ENCODE data around the gene COX6A2.
A peak's percentile ranks its signal among the peaks of the same experiment; 100 is the strongest.

COX6A2 gene

DNA sequence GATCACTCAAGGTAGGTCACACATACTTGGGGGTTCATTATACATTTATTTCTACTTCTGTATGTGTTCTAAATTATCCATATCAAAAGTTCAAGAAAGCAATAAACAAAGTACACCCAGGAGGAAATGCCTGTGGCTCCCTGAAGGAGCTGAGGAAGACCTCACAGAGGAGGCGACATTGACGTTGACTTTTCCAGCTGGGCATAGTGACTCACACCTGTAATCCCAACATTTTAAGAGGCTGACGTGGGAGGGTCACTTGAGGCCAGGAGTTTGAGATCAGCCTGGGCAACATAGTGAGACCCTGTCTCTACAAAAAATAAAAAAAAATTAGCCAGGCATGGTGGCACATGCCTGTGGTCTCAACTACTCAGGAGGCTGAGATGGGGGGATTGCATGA lies 18.7 kb downstream of the COX6A2 start:
- DNase-seq (ENCODE audit: low read depth) = no peak

DNA sequence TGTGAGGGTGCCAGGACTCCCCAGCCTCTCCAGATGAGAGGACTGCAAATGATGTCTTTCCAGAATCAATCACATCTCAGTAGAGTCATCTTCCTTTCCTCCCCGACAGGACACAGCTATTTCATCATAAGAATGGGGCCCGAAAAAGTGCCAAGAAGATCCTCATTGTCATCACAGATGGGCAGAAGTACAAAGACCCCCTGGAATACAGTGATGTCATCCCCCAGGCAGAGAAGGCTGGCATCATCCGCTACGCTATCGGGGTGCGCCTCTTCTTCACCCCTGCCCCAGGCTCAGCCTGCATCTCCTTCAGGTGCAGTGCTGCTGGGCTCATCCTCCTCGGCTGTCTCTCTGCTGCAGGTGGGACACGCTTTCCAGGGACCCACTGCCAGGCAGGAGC lies 20.8 kb downstream of the COX6A2 start:
- DNase-seq (ENCODE audit: low read depth) = no peak

DNA sequence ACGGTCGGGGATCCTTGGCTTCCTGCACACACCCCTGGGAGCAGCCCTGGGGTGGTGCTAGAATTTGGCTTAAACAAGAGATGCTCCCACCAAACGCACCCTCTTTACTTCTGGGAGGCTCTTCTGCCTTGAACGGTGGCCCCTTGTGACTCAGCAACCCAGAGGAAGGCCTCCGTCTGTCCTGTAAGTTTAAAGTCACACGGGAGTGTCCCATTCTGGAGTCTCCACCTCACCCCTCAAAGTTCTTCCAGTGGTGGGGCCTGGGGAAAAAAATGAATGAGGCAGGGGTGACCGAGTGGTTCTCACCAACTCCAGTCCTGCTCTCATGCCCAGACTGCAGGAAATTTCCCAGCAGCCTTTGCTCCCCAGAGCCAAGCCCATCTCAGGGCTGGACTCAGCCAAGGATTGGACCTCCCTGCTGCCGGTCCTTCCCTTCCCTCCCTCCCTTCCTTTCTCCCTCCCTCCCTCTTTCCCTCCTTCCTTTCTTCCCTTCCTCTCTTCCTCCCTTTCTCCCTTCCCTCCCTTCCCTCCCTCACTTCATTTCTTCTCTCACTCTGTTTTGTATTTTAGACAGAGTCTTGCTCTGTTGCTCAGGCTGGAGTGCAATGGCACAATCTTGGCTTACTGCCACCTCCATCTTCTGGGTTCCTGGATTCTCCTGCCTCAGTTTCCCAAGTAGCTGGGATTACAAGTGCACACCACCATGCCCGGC lies 23.7 kb downstream of the COX6A2 start:
- no peak for DNase-seq (ENCODE audit: low read depth)

DNA sequence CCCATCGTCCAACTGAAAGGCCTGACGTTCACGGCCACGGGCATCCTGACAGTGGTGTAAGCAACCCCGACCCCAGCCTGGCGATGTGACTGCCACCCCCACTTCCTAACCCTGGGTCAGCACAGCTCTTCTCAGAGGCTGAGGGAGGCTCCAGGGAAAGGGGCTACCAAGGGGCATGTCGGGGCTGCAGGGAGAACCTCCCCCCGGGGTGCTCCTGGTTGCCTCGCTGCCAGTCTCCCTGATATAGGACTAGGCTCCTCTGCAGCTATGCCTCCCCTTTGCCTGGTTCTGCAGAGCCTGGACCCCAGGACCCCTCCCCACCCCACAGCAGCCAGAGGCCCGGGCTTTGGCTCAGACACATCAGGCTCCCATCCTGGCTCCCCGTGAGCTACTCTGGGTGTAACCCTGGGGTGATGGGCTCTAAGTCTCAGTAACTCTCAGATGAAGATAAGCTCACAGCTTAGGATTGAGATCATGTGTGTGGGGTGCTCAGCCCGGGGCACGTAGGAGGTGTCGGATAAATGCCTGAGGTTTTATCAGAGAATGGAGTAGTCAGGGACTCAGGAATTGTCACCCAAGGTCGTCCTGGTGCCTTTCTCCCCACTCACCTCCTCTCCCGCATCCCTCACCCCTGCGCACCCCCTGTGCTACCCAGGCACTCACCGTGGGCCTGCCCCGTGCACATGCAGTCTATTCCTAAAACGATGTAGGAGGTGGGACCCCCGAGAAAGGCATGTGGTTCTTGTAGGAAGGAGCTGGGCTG lies 24.4 kb downstream of the COX6A2 start:
- no peak for DNase-seq (ENCODE audit: low read depth)

DNA sequence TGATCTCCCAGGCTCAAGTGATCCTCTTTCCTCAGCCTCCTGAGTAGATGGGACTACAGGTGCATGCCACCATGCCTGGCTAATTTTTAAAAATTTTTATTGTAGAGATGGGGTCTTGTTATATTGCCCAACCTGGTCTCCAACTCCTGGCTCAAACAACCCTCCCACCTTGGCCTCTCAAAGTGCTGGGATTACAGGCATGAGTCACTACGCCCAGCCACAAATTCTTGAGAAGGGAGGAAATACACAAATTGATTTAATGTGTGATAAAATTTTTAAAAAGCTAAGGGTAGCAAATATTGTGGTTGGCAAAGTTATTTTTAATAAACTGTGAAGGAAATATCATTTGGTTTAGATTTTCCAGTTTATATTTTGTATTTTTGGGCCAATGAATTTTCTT lies 25.5 kb downstream of the COX6A2 start:
- no peak for DNase-seq (ENCODE audit: low read depth)

DNA sequence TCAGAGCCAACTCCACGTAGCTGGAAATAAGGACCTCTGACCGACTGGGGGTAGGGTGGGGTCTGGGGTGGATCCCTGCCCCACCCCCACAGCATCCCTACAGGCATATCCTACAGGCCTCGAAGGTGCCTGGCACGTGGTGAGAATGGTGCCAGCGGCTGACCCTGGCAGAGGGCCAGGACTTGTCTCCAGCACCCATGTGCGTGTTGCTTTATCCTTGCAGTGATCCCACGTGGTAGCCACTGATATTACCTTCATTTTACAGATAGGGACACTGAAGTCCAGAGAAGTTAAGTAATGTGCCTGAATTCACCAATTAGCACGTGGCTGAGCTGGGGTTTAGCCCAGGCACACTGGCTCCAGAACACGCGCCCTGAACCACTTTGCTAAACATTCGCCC lies 26.7 kb downstream of the COX6A2 start:
- no peak for DNase-seq (ENCODE audit: low read depth)

DNA sequence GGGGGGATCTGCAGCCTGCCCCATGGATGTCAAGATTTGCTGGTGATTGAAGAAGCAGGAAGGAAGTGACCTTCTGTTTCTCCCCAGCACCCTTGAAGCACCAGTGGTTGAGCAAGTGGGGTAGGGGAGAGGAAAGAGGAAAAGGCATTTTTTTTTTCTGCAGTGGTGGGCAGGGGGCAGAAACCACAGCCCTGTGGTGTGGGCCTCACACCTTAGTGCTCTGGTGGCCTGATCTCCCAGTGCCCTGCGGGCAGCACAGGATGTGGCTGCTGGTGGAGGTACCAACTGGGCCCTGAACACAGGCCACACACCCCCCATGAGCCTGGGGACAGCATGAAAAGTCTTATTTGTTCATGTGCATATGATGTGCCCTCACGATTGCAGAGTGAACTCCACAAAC lies 28.0 kb downstream of the COX6A2 start:
- DNase-seq (ENCODE audit: low read depth) = no peak

DNA sequence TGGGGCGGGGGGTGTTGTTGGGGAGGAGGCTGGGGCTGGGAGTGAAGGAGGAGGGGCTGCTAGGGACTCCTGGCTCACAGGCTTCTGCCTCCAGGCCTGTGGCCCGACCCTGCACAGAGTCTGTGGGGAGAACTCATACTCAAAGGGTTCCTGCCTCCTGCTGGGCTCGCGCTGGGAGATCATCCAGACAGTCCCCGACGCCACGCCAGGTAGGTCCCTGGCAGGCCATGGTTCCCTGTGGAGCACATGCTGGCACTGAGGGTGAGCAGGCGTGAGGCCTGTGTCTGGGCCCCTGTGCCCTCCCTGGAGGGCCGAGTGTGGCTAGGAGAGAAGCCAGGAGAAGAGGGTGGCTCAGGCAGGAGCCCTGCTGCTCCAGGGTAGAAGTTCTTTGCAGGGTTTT lies 30.5 kb downstream of the COX6A2 start:
- no peak for DNase-seq (ENCODE audit: low read depth)

DNA sequence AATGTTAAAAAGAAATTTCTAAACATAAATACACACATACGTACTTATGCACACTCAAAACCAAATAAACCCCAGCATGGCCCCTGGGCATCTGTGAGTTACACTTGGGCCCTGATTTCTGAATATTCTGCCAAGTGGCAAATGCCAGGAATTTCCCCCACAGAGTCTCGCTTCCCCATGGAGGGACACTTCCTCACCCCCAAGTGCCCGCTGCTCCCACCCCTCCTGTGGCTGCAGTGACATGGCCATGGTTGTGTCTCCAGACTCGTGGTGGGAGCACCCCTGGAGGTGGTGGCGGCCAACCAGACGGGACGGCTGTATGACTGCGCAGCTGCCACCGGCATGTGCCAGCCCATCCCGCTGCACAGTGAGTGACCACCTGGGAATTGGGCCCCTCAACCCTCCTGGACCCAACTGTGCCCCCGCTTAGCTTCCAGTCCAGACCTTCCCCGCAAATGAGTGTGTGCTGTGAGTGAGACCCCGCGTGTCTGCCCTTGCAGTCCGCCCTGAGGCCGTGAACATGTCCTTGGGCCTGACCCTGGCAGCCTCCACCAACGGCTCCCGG lies 31.0 kb downstream of the COX6A2 start:
- DNase-seq (ENCODE audit: low read depth) = no peak

DNA sequence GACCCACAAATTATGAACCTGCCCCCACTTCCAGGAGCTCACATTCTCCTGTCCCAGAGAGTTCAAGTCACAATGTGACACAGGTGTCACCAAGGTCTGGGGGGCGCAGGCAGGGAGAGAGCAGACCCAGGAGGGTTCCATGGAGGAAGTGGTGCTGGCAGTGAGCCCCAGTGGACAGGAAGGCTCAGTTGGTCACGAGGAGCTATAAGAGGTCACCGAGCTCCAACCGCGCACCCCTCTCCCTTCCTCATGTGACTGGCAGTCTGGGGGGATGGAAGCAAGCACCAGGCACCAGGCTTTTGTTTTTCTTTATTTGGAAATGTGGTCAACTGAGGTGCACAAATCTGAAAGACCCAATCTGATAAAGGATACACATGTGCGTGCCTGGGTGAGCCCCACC lies 32.5 kb downstream of the COX6A2 start:
- no peak for DNase-seq (ENCODE audit: low read depth)

DNA sequence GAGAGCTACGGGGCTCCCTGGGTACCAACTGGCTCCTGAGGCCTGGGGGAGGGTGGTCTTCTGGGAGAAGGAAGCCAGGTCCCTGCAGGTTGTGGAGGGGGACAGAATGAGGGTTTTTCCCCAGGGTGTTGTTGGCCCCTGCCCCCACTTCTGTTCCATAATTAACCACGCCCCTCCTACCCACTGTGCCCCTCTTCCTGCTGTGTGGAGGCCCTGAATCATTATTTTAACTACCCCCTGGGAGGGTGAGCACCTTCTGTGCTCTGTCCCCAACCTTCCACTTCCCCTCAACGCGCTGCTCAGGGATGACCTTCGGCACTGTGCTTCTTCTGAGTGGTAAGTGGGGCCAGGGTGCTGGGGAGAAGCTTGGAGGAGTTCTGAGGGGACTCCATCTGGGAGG lies 35.1 kb downstream of the COX6A2 start, which contains the start of gene ITGAD:
TSS of gene ITGAD (plus strand) at position 280 of the 400 bp plus-strand sequence. CDS start at position 306, 26 bp downstream.
- DNase-seq (ENCODE audit: low read depth) = no peak

DNA sequence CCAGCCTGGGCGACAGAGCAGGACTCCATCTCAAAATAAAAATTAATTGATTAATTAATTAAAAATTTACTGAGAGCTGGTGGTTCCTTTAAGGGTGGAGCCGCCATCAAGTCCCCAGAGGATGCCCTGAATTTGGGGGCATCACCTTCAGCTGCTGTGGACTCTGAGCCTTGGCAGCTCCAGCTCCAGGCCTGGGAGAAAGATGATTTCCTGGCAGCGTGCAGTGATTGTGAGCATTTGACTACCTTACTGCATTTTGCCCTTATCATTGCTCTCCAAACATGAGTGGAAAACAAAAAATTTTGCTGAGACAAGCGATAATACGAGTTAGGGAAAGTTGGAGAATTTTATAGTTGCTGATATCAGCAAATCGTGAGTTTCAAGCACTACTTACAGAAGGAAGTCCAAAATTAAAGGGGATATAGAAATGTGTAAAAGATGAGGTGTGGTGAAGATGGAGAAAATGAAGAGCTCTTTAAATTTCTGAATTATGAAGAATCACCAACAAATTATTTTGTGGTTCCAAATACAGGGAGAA lies 37.6 kb downstream of the COX6A2 start:
- no peak for DNase-seq (ENCODE audit: low read depth)

DNA sequence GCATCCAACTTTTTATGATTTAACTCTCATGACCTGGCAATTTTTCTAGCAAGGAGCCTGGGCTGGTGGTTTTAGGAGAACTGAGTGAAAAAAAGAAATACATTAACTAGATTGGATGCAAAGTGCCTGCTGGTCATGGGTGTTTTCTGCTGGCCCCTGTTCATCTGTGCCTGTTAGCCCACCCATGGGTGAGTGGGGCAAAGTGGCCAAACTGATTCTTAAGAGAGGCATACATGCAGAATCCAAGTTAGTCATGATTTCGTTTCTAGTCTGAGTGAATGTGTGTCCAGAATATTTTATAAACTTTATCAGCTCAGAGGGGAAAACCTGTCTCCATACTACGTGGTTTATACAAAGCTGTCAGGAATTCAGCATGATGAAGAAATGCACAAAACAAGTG lies 39.6 kb downstream of the COX6A2 start:
- no peak for DNase-seq (ENCODE audit: low read depth)

DNA sequence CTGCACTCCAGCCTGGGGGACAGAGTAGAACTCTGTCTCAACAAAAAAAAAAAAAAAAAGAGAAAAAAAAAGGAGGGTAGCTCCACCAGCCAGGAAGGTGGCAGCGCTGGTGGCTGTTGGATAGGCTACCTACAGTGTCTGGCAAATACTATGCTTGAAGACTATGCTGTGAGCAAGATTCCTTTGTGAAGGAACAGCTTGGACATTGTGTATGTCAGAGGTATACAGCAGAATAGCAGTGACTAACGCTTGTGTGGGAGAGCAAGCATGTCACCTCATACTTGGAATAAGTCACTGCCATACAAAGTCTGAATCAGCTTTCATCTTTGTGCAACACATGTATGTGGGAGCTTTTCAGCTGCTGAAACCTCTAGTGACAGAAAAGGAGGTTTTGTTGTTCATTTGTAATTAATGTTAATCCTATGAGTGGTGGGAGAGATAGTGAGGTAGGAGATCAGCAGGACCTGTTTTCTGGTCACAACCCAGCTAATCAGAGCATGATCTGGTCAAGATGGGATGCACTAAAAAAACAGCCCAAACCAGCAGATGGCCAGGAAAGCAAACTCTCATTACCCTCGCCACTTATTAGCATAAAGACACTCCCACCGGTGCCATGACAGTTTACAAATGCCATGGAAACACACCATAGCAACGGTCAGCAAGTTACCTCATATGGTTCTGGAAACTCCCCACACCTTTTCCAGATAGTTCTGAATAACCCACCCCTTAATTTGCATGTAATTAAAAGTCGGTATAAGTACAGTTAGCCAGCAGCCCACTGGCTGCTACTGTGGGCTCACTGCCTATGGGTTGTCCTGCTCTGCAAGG lies 41.8 kb downstream of the COX6A2 start:
- no peak for DNase-seq (ENCODE audit: low read depth)

DNA sequence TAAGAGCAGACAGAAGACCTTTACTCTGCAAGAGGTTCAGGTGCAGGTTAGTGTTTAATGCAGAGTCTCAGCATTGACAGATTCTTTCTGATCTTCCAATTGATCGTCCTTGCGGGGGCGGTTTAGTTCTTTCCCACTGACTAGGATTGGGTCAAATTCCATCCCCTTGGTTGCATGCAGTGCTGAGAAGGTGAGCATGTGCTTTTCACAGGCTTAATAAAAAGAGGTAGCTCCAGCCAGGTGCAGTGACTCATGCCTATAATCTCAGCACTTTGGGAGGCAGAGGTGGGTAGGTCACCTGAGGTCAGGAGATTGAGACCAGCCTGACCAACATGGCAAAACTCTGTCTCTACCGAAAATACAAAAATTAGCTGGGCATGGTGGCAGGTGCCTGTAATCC lies 42.5 kb downstream of the COX6A2 start:
- DNase-seq (ENCODE audit: low read depth) = no peak

DNA sequence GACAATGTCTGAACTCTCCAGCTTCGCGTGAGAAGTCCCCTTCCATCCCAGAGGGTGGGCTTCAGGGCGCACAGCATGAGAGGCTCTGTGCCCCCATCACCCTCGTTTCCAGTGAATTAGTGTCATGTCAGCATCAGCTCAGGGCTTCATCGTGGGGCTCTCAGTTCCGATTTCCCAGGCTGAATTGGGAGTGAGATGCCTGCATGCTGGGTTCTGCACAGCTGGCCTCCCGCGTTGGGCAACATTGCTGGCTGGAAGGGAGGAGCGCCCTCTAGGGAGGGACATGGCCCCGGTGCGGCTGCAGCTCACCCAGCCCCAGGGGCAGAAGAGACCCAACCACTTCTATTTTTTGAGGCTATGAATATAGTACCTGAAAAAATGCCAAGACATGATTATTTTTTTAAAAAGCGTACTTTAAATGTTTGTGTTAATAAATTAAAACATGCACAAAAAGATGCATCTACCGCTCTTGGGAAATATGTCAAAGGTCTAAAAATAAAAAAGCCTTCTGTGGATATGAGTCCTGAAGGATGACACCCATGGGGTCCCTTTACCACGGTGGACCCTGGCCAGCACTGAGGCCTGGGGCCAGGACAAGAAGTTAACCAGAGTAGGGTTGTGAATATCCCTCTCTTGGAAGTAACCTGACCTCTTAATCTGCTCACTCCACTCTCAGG lies 45.5 kb downstream of the COX6A2 start:
- DNase-seq (ENCODE audit: low read depth) = peak; percentile 10

DNA sequence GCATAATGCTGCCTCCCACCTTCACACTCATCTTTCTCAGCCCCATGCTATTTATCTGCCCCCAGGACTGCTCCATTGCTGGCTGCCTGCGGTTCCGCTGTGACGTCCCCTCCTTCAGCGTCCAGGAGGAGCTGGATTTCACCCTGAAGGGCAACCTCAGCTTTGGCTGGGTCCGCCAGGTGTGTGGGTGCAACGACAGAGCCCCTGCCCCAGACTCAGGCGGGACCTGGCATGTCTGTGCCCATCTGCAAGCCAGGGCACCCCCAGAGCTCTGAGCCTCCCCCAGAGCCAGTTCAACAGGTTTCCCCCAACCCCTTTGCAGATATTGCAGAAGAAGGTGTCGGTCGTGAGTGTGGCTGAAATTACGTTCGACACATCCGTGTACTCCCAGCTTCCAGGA lies 48.0 kb downstream of the COX6A2 start:
- DNase-seq (ENCODE audit: low read depth) = no peak
